Spleen (tissue), 7 donors: Measurements from ENCODE around the gene ENDOG.
"Not testable (repeated sequence)": the region's sequence is repeated elsewhere in the genome, so short reads cannot be mapped to it uniquely, and the experiment has no call there.

ENCODE experiments used
- CTCF ChIP-seq, 11 experiments: fragments of 200-600 bp in 7 of 11; fragments of 450-650 bp in 4 of 11; sonication (generic) in 4 of 11; IDR thresholded peaks in 8 of 11; conservative IDR thresholded peaks in 3 of 11; 1 replicate in 7 of 11; 2 replicates in 4 of 11; pipeline versions ENCODE4 v1.4.0 to v1.8.0; 2016 to 2021; ENCODE audit warnings: antibody characterized with exemption in 11 of 11, inconsistent platforms in 4 of 11, mild to moderate bottlenecking in 1 of 11
- POLR2A ChIP-seq, 3 donors: fragments of 450-650 bp; IDR thresholded peaks; one replicate each; pipeline ENCODE4 v1.5.1; 2017; ENCODE audit warnings: antibody characterized with exemption in 3 of 3, mild to moderate bottlenecking in 1 of 3
- POLR2AphosphoS5 ChIP-seq, 3 donors: sonication (generic); formaldehyde crosslinking; IDR thresholded peaks; one replicate each; pipeline ENCODE4 v1.5.1; 2017; ENCODE audit warnings: antibody characterized with exemption in 3 of 3
- donor health status: DM: no; HTN: no; CAD: no; lungs with moderate emphysema.
- donor health status: DM: no; HTN: no; CAD: no.
- donor health status: DM: no; HTN: no; CAD: no.

DNA sequence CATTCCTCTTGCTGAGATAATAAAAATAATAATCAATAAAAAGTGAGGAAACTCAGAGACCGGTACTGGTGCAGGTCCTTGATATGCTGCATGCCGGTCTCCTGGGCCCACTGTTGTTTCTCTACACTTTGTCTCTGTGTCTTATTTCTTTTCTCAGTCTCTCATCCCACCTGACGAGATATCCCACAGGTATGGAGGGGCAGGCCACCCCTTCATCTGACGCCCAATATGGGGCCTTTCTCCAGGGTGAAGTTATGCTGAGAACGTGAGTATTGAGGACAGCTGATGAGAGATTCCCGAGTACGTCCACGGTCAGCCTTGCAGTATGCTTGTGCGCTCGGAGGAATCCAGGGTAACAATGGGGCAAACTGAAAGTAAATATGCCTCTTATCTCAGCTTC lies 32.7 kb downstream of the ENDOG start:
- not testable (repeated sequence) for TF ChIP-seq POLR2A (IDR thresholded peaks at IDR 0.05); POLR2AphosphoS5 (IDR thresholded peaks at IDR 0.05); CTCF (IDR thresholded peaks at IDR 0.05 in 8 of 11, conservative IDR thresholded peaks at IDR 0.05 in 3 of 11)
